ENCODE results near the gene LYVE1. TPM values are rescaled to one million over a fixed set of nuclear protein-coding genes. Genes with fewer than 3 reads are reported as not detected.
A peak's percentile ranks its signal among the peaks of the same experiment; 100 is the strongest.

Gene LYVE1, protein sequence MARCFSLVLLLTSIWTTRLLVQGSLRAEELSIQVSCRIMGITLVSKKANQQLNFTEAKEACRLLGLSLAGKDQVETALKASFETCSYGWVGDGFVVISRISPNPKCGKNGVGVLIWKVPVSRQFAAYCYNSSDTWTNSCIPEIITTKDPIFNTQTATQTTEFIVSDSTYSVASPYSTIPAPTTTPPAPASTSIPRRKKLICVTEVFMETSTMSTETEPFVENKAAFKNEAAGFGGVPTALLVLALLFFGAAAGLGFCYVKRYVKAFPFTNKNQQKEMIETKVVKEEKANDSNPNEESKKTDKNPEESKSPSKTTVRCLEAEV
- total RNA-seq (2021; ENCODE audit: unreplicated experiment) (0.31 TPM), Bru-seq, nascent RNA (not detected), BruChase-seq, experiment 1, labeled RNA remaining after a 2-hour chase (not detected), BruChase-seq, experiment 2, labeled RNA remaining after a 6-hour chase (percentile 8 among the genes with signal in this experiment)
- polyA plus RNA-seq (2012; ENCODE audit: insufficient read length): not detected
- long read RNA-seq: 0 reads

GRCh38 chr11:10568486-10568941 is at the start of gene LYVE1:
LYVE1 (minus strand) TSS chr11:10568665; CDS start chr11:10568532, 133 bp downstream.
- Histone ChIP-seq H3K27ac (ENCODE audit: low read length) (no peak within 1 kb of the TSS), H3K27me3 (ENCODE audit: control insufficient read depth, insufficient read depth, low read length) (peaks cover 18% of the 10 kb centered on the region), H3K9me3 (ENCODE audit: control insufficient read depth, insufficient read depth, low read depth, low read length) (no peaks in the 10 kb centered on the region), H3K36me3 (ENCODE audit: control insufficient read depth, insufficient read depth, low read length) (no peaks in the 10 kb centered on the region), H3K4me1 (ENCODE audit: control insufficient read depth, insufficient read depth, low read length) (no peaks in the 10 kb centered on the region), H3K4me3 (ENCODE audit: low read depth in 2 of 2, low read length in 2 of 2) (no peak within 1 kb of the TSS)
- no TSS peak for BruUV-seq (replicated peaks)
- POLR2A ChIA-PET: no interaction called here
- ATAC-seq: no peak
- CTCF ChIA-PET: no interaction called here
- TF ChIP-seq, protein P1, sequence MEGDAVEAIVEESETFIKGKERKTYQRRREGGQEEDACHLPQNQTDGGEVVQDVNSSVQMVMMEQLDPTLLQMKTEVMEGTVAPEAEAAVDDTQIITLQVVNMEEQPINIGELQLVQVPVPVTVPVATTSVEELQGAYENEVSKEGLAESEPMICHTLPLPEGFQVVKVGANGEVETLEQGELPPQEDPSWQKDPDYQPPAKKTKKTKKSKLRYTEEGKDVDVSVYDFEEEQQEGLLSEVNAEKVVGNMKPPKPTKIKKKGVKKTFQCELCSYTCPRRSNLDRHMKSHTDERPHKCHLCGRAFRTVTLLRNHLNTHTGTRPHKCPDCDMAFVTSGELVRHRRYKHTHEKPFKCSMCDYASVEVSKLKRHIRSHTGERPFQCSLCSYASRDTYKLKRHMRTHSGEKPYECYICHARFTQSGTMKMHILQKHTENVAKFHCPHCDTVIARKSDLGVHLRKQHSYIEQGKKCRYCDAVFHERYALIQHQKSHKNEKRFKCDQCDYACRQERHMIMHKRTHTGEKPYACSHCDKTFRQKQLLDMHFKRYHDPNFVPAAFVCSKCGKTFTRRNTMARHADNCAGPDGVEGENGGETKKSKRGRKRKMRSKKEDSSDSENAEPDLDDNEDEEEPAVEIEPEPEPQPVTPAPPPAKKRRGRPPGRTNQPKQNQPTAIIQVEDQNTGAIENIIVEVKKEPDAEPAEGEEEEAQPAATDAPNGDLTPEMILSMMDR (IDR thresholded peaks at IDR 0.05): no peak
- no peak for TF ChIP-seq REST (IDR thresholded peaks at IDR 0.05; ENCODE audit: insufficient read depth in 1 of 2, low read depth in 2 of 2, low read length in 1 of 2)
- intact Hi-C loops (cut with micrococcal nuclease; ENCODE audit: unreplicated experiment): no loop called here
- DNase-seq (ENCODE audit: low read depth, low spot score): no peak
- in situ Hi-C loops (cut with HindIII; ENCODE audit: low pct_unique_long_range_greater_than_20kb, low sequenced_read_pairs): no loop called here

DNA sequence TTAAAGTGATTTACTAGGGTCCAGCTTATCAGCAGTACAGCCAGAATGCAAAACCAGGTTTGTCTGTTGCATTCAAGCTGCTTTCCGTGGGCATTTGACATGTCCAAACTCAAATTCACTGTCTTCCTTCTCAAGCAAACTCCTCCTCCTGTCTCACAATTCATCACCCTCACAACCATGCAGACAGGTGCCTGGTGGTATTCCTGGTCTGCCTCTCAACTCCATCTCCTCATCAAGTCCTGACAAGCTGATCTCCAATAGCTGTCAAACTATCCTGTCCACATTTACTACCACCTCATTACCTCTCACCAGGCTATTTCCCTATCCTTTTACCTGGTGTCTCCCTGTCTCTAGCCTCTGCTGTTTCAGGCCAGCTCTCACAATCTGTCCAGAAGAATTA is 49.1 kb upstream of the LYVE1 start:
- TF ChIP-seq POLR2AphosphoS5 (IDR thresholded peaks at IDR 0.05; ENCODE audit: low read depth, low read length): no peak
- no peak for TF ChIP-seq REST (IDR thresholded peaks at IDR 0.05; ENCODE audit: insufficient read depth in 1 of 2, low read depth in 2 of 2, low read length in 1 of 2)
- TF ChIP-seq, protein P1 (IDR thresholded peaks at IDR 0.05): no peak
- TF ChIP-seq SIN3A (IDR thresholded peaks at IDR 0.05; ENCODE audit: borderline replicate concordance, insufficient read depth, low read depth, low read length): no peak
- no peak for TF ChIP-seq TCF7L2 (IDR thresholded peaks at IDR 0.05; ENCODE audit: low read depth, low read length)
- ChIA-PET CTCF (no interaction called here), POLR2A (no interaction called here)
- DNase-seq (ENCODE audit: low read depth, low spot score) (no peak), ATAC-seq (no peak)
- intact Hi-C loops (cut with micrococcal nuclease; ENCODE audit: unreplicated experiment): no loop called here
- no peak overlapping the region for H3K27ac ChIP-seq (ENCODE audit: low read length)
- H3K9me3 ChIP-seq (ENCODE audit: control insufficient read depth, insufficient read depth, low read depth, low read length): no peaks in the 10 kb centered on the region
- no peak overlapping the region for H3K4me3 ChIP-seq (ENCODE audit: low read depth in 2 of 2, low read length in 2 of 2)
- peaks cover 18% of the 10 kb centered on the region for H3K27me3 ChIP-seq (ENCODE audit: control insufficient read depth, insufficient read depth, low read length)
- H3K4me1 ChIP-seq (ENCODE audit: control insufficient read depth, insufficient read depth, low read length): no peaks in the 10 kb centered on the region
- BruUV-seq (replicated peaks): no TSS peak
- in situ Hi-C loops (cut with HindIII; ENCODE audit: low pct_unique_long_range_greater_than_20kb, low sequenced_read_pairs): no loop called here
- H3K36me3 ChIP-seq (ENCODE audit: control insufficient read depth, insufficient read depth, low read length): no peaks in the 10 kb centered on the region
